Aorta (tissue), 5 donors: ENCODE results near the gene GAREM1. TPM values are rescaled to one million over a fixed set of nuclear protein-coding genes. Genes with fewer than 3 reads are reported as not detected.

ENCODE experiments used
- ATAC-seq: fragments of 200-7000 bp; cut with Tn5 transposase; one replicate; pipeline ENCODE4 v1.9.1; 2022; ENCODE audit warnings: moderate library complexity; ENCODE audit not compliant: low FRiP score
- DNase-seq, 2 donors: peaks; one replicate each; pipeline ENCODE4 v3.0.0-alpha.2; 2020
- H3K27ac ChIP-seq, 2 donors: one replicate each; pipeline ENCODE4 v1.5.1; 2013; ENCODE audit warnings: low read length in 2 of 2, mild to moderate bottlenecking in 2 of 2, moderate library complexity in 2 of 2, control low read depth in 1 of 2, inconsistent platforms in 1 of 2, low read depth in 1 of 2
- H3K27me3 ChIP-seq, 2 donors: one replicate each; pipeline ENCODE4 v1.6.1; 2013; ENCODE audit warnings: control low read depth in 1 of 2, low read length in 1 of 2, mild to moderate bottlenecking in 1 of 2, moderate library complexity in 1 of 2; ENCODE audit not compliant: insufficient read depth in 2 of 2, control insufficient read depth in 1 of 2
- H3K36me3 ChIP-seq, 2 donors: one replicate each; pipeline ENCODE4 v1.6.1; 2013; ENCODE audit warnings: control low read depth in 1 of 2, low read length in 1 of 2, mild to moderate bottlenecking in 1 of 2; ENCODE audit not compliant: insufficient read depth in 2 of 2, control insufficient read depth in 1 of 2
- H3K4me1 ChIP-seq, 2 donors: one replicate each; pipeline ENCODE4 v1.6.1; 2013; ENCODE audit warnings: low read length in 2 of 2, control low read depth in 1 of 2, mild to moderate bottlenecking in 1 of 2, moderate library complexity in 1 of 2; ENCODE audit not compliant: insufficient read depth in 2 of 2, control insufficient read depth in 1 of 2
- H3K4me3 ChIP-seq, 2 donors: one replicate each; pipeline ENCODE4 v1.5.1; 2013; ENCODE audit warnings: low read length in 2 of 2, control low read depth in 1 of 2, mild to moderate bottlenecking in 1 of 2
- H3K9me3 ChIP-seq: one replicate; pipeline ENCODE4 v1.6.1; 2013; ENCODE audit warnings: mild to moderate bottlenecking, low read length; ENCODE audit not compliant: control insufficient read depth
- WGBS, 2 donors: extraction: QIAGEN DNeasy Blood & Tissue Kit; methylation state at CpG; one replicate each; pipeline ENCODE4 v1.1.7; 2013; 5-methylcytosine and 5-hydroxymethylcytosine counted together
- intact Hi-C, 2 donors: fragments of 100-400 bp; cut with DNase I; formaldehyde crosslinking; loops; one replicate each; pipeline versions ENCODE4 v1.14.2 to v1.15.0; 2022
- polyA plus RNA-seq, 2 donors: library from polyadenylated mRNA; stranded (reverse); fragments of 200-250 nt; gene quantifications; one replicate each; pipeline ENCODE4 v1.2.3, GENCODE V29; 2013
- total RNA-seq, 2 donors: library from RNA; stranded (reverse); fragmentation: NEBNext Ultra II Directional; extraction: Animal tissue kit (Norgen Biotek cat#: 25700); gene quantifications; one replicate each; pipeline ENCODE4 v1.2.1, GENCODE V29; 2021
- donor health status: healthy with polysubstance abuse.
- donor health status: Bipolar disorder and iron deficiency.
- donor health status: DM: no; HTN: no; CAD: no.
- donor health status: DM: no; HTN: no; CAD: no.
- donor health status: DM: yes; HTN: yes; CAD: no.

GAREM1 gene
- total and polyA plus RNA-seq, 4 donors, result 2.4 to 24.0 (median 7.0) TPM

- H3K27me3 ChIP-seq, result no peaks in the 10 kb centered on the region
- WGBS, 2 donors, result 75 to 85% methylated on average over 4 of the region's 4 CpGs
- H3K4me3 ChIP-seq, result no peak overlapping the region
- ATAC-seq (no peak), DNase-seq (no peak)
- no peaks in the 10 kb centered on the region for H3K4me1 ChIP-seq
- no peak overlapping the region for H3K27ac ChIP-seq
- intact Hi-C loops, result loop anchor here in 1 of 2 donors (5.0 kb wide), 1 partner anchor 280 kb away; no protein-coding TSS in a partner anchor
- H3K36me3 ChIP-seq, result peaks cover 0 to 3% of the 10 kb centered on the region in 2 donors
- no peaks in the 10 kb centered on the region for H3K9me3 ChIP-seq
These were observed 203.2 kb downstream of the GAREM1 start for GRCh38 chr18:32267463-32267862.

- DNase-seq (no peak), ATAC-seq (no peak)
- H3K4me3 ChIP-seq, result no peak overlapping the region
- no peaks in the 10 kb centered on the region for H3K9me3 ChIP-seq
- intact Hi-C loops, result no loop called here
- no peaks in the 10 kb centered on the region for H3K27me3 ChIP-seq
- H3K36me3 ChIP-seq, result peaks cover 0 to 3% of the 10 kb centered on the region in 2 donors
- 69% methylated on average over 2 of the region's 2 CpGs for WGBS, 2 donors
- H3K27ac ChIP-seq, result no peak overlapping the region
- H3K4me1 ChIP-seq, result peaks cover 0 to 2% of the 10 kb centered on the region in 2 donors
These were observed 206.3 kb downstream of the GAREM1 start for GRCh38 chr18:32264401-32264800.

- Histone ChIP-seq H3K4me1 (peaks cover 0 to 2% of the 10 kb centered on the region in 2 donors), H3K27me3 (no peaks in the 10 kb centered on the region), H3K36me3 (no peaks in the 10 kb centered on the region), H3K4me3 (no peak overlapping the region), H3K27ac (no peak overlapping the region), H3K9me3 (no peaks in the 10 kb centered on the region)
- DNase-seq (no peak), ATAC-seq (no peak)
- intact Hi-C loops, result no loop called here
- 88 to 91% methylated on average over 1 of the region's 1 CpG for WGBS, 2 donors
These were observed 208.6 kb downstream of the GAREM1 start for GRCh38 chr18:32262092-32262491.

GRCh38 chr18:32261003-32261402 lies 209.7 kb downstream of the GAREM1 start:
- ATAC-seq (no peak), DNase-seq (no peak)
- Histone ChIP-seq H3K4me3 (no peak overlapping the region), H3K27me3 (no peaks in the 10 kb centered on the region), H3K36me3 (no peaks in the 10 kb centered on the region), H3K27ac (no peak overlapping the region), H3K9me3 (no peaks in the 10 kb centered on the region), H3K4me1 (peaks cover 0 to 2% of the 10 kb centered on the region in 2 donors)
- intact Hi-C loops, result no loop called here
- WGBS, 2 donors, result 96 to 97% methylated on average over 5 of the region's 5 CpGs

GRCh38 chr18:32259553-32259952 lies 211.1 kb downstream of the GAREM1 start:
- Histone ChIP-seq H3K4me1 (peaks cover 0 to 2% of the 10 kb centered on the region in 2 donors), H3K27ac (no peak overlapping the region), H3K36me3 (no peaks in the 10 kb centered on the region), H3K27me3 (no peaks in the 10 kb centered on the region), H3K4me3 (no peak overlapping the region), H3K9me3 (no peaks in the 10 kb centered on the region)
- 91 to 93% methylated on average over 6 of the region's 6 CpGs for WGBS, 2 donors
- ATAC-seq, result no peak
- DNase-seq, result no peak
- intact Hi-C loops, result no loop called here

GRCh38 chr18:32258558-32259204 lies 212.0 kb downstream of the GAREM1 start:
- intact Hi-C loops, result no loop called here
- no peak for DNase-seq
- Histone ChIP-seq H3K9me3 (no peaks in the 10 kb centered on the region), H3K36me3 (no peaks in the 10 kb centered on the region), H3K27me3 (no peaks in the 10 kb centered on the region), H3K27ac (no peak overlapping the region), H3K4me3 (no peak overlapping the region), H3K4me1 (peaks cover 0 to 2% of the 10 kb centered on the region in 2 donors)
- 80 to 84% methylated on average over 5 of the region's 5 CpGs for WGBS, 2 donors
- ATAC-seq, result no peak

GRCh38 chr18:32258148-32258547 lies 212.5 kb downstream of the GAREM1 start:
- ATAC-seq, result no peak
- DNase-seq, result no peak
- Histone ChIP-seq H3K4me3 (no peak overlapping the region), H3K36me3 (no peaks in the 10 kb centered on the region), H3K27ac (no peak overlapping the region), H3K9me3 (no peaks in the 10 kb centered on the region), H3K27me3 (no peaks in the 10 kb centered on the region), H3K4me1 (peaks cover 0 to 2% of the 10 kb centered on the region in 2 donors)
- WGBS, 2 donors, result 63 to 74% methylated on average over 2 of the region's 2 CpGs
- intact Hi-C loops, result no loop called here

GRCh38 chr18:32257084-32257785 lies 213.4 kb downstream of the GAREM1 start:
- intact Hi-C loops, result no loop called here

GRCh38 chr18:32255570-32255969 lies 215.1 kb downstream of the GAREM1 start:
- H3K4me3 ChIP-seq, result no peak overlapping the region
- WGBS, 2 donors, result 48 to 64% methylated on average over 3 of the region's 3 CpGs
- H3K4me1 ChIP-seq, result no peaks in the 10 kb centered on the region
- H3K9me3 ChIP-seq, result peaks cover 2% of the 10 kb centered on the region
- no peak overlapping the region for H3K27ac ChIP-seq
- ATAC-seq, result no peak
- peaks cover 0 to 1% of the 10 kb centered on the region in 2 donors for H3K36me3 ChIP-seq
- intact Hi-C loops, result no loop called here
- H3K27me3 ChIP-seq, result no peaks in the 10 kb centered on the region
- DNase-seq, result no peak

More at GRCh38 chr18:32257084-32257785, 213.4 kb downstream of the GAREM1 start:
- 87 to 88% methylated on average over 5 of the region's 5 CpGs for WGBS, 2 donors
- ATAC-seq (no peak), DNase-seq (no peak)
- Histone ChIP-seq H3K36me3 (no peaks in the 10 kb centered on the region), H3K27me3 (no peaks in the 10 kb centered on the region), H3K27ac (no peak overlapping the region), H3K9me3 (no peaks in the 10 kb centered on the region), H3K4me1 (peaks cover 0 to 2% of the 10 kb centered on the region in 2 donors), H3K4me3 (no peak overlapping the region)
